Measurements from ENCODE around the gene FAM241B. TPM values are rescaled to one million over a fixed set of nuclear protein-coding genes. Genes with fewer than 3 reads are reported as not detected.

FAM241B gene
- total RNA-seq, 2 experiments from 2014 or later = 10.8 to 12.5 TPM

GRCh38 chr10:69618746-69619145, 11.3 kb upstream of the FAM241B start:
- TF ChIP-seq, protein P1, sequence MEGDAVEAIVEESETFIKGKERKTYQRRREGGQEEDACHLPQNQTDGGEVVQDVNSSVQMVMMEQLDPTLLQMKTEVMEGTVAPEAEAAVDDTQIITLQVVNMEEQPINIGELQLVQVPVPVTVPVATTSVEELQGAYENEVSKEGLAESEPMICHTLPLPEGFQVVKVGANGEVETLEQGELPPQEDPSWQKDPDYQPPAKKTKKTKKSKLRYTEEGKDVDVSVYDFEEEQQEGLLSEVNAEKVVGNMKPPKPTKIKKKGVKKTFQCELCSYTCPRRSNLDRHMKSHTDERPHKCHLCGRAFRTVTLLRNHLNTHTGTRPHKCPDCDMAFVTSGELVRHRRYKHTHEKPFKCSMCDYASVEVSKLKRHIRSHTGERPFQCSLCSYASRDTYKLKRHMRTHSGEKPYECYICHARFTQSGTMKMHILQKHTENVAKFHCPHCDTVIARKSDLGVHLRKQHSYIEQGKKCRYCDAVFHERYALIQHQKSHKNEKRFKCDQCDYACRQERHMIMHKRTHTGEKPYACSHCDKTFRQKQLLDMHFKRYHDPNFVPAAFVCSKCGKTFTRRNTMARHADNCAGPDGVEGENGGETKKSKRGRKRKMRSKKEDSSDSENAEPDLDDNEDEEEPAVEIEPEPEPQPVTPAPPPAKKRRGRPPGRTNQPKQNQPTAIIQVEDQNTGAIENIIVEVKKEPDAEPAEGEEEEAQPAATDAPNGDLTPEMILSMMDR (IDR thresholded peaks at IDR 0.05) = no peak
- no peak for ATAC-seq
- H3K4me1 Mint-ChIP-seq (ENCODE audit: low read depth) = peaks cover 12% of the 10 kb centered on the region
- H3K27ac Mint-ChIP-seq = no peak overlapping the region
- no peak overlapping the region for H3K4me3 Mint-ChIP-seq
- H3K9me3 Mint-ChIP-seq = peaks cover 7% of the 10 kb centered on the region
- H3K27me3 Mint-ChIP-seq = no peaks in the 10 kb centered on the region
- ChIA-PET POLR2A (no interaction called here), CTCF (interaction anchor here (1.1 kb wide), 1 partner anchor 11 kb away, joined by 6 read pairs; the partner anchor contains the start of gene FAM241B)
- no peak for DNase-seq
- no peaks in the 10 kb centered on the region for H3K36me3 Mint-ChIP-seq (ENCODE audit: low read depth)
- intact Hi-C loops (cut with micrococcal nuclease) = no loop called here

- CTCF ChIA-PET = interaction anchor here (0.9 to 1.1 kb wide), 2 partner anchors 10 to 113 kb away, joined by 3 to 6 read pairs; partner anchors contain the start of gene FAM241B
- Mint-ChIP-seq H3K27ac (no peak overlapping the region), H3K9me3 (peaks cover 14% of the 10 kb centered on the region), H3K27me3 (no peaks in the 10 kb centered on the region), H3K4me3 (no peak overlapping the region), H3K4me1 (ENCODE audit: low read depth) (peaks cover 19% of the 10 kb centered on the region), H3K36me3 (ENCODE audit: low read depth) (peaks cover 2% of the 10 kb centered on the region)
- no peak for DNase-seq
- no peak for ATAC-seq
- intact Hi-C loops (cut with micrococcal nuclease) = no loop called here
- POLR2A ChIA-PET = interaction anchor here (1.2 kb wide), 1 partner anchor 16 kb away, joined by 3 read pairs; no protein-coding TSS in a partner anchor
- TF ChIP-seq, protein P1 (IDR thresholded peaks at IDR 0.05) = no peak
Observed at GRCh38 chr10:69619626-69620025, 10.4 kb upstream of the FAM241B start.

DNA sequence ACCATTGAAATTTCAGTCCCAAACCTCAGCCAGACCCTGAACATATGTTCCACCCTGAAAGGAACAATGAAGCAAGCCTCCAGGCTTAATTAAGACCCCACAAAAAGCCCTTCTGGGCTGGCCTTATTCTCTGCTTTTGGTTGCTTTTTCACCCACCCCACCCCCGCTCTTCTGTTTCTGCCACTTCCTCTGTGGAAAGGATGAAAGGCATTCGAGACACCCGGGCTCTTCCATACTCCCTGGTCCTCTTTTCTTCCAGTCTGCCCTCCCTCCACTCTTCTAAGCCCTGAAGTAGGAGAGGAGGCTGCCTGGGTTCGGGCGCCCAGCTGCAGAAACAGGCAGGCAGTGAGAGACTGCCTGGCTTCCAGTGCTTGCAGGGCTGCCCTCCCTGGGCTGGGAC, 9.4 kb upstream of the FAM241B start:
- no peak for DNase-seq
- ATAC-seq = no peak
- Mint-ChIP-seq H3K4me3 (no peak overlapping the region), H3K4me1 (ENCODE audit: low read depth) (peaks cover 19% of the 10 kb centered on the region), H3K36me3 (ENCODE audit: low read depth) (peaks cover 2% of the 10 kb centered on the region), H3K27ac (no peak overlapping the region), H3K27me3 (no peaks in the 10 kb centered on the region), H3K9me3 (peaks cover 14% of the 10 kb centered on the region)
- CTCF ChIA-PET = interaction anchor here (1.2 kb wide), 1 partner anchor 9 kb away, joined by 6 read pairs; no protein-coding TSS in a partner anchor
- intact Hi-C loops (cut with micrococcal nuclease) = no loop called here
- TF ChIP-seq, protein P1 (IDR thresholded peaks at IDR 0.05) = no peak
- POLR2A ChIA-PET = interaction anchor here (1.2 kb wide), 1 partner anchor 15 kb away, joined by 3 read pairs; no protein-coding TSS in a partner anchor

DNA sequence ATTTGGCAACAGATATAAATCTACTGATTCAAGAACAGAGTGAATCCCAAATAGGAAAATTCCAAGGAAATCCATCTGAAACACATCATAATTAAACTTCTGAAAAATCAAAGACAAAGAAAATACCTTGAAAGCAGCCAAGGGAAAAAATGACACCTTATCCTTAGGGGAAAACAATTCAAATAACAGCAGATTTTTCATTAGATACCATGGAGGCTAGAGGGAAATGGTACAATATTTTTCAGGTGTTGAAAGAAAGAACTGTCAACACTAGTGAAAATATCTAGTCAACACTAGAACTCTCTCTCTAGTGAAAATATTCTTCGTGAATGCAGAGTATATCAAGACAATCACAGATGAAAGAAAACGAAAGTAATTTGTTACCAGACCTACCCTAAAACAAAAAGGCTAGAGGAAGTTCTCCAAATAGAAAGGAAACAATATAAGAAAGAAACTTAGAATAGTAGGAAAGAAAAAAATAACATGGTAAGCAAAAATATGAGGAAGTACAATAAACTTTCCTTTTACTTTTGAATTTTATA, 5.7 kb upstream of the FAM241B start:
- CTCF ChIA-PET = interaction anchor here (1.9 kb wide), 1 partner anchor 19 kb away, joined by 5 read pairs; no protein-coding TSS in a partner anchor
- no peak overlapping the region for H3K27ac Mint-ChIP-seq
- intact Hi-C loops (cut with micrococcal nuclease) = no loop called here

GRCh38 chr10:69626826-69627225, 3.2 kb upstream of the FAM241B start:
- DNase-seq (no peak), ATAC-seq (no peak)
- intact Hi-C loops (cut with micrococcal nuclease) = no loop called here
- TF ChIP-seq, protein P1 (IDR thresholded peaks at IDR 0.05) = no peak
- Mint-ChIP-seq H3K36me3 (ENCODE audit: low read depth) (peaks cover 2% of the 10 kb centered on the region), H3K27ac (no peak overlapping the region), H3K9me3 (peaks cover 14% of the 10 kb centered on the region), H3K4me1 (ENCODE audit: low read depth) (peaks cover 17% of the 10 kb centered on the region), H3K4me3 (no peak overlapping the region), H3K27me3 (no peaks in the 10 kb centered on the region)
- ChIA-PET CTCF (interaction anchor here (0.9 to 1.5 kb wide), 3 partner anchors 10 to 111 kb away, joined by 5 to 8 read pairs (median 5); no protein-coding TSS in a partner anchor), POLR2A (no interaction called here)

More for the DNA sequence above, 5.7 kb upstream of the FAM241B start:
- ATAC-seq = no peak
- Mint-ChIP-seq H3K4me3 (no peak overlapping the region), H3K27me3 (no peaks in the 10 kb centered on the region), H3K4me1 (ENCODE audit: low read depth) (peaks cover 19% of the 10 kb centered on the region), H3K36me3 (ENCODE audit: low read depth) (peaks cover 2% of the 10 kb centered on the region), H3K9me3 (peaks cover 14% of the 10 kb centered on the region)
- POLR2A ChIA-PET = interaction anchor here (0.7 kb wide), 1 partner anchor 1001 kb away, joined by 3 read pairs; no protein-coding TSS in a partner anchor
- no peak for DNase-seq
- TF ChIP-seq, protein P1 (IDR thresholded peaks at IDR 0.05) = no peak

Data from activated CD8-positive, alpha-beta T cell treated with anti-CD3 and anti-CD28 coated beads for 36 hours (primary cell).